Mucosa of descending colon (tissue), 3 donors: Measurements from ENCODE around the gene CCL11. TPM values are rescaled to one million over a fixed set of nuclear protein-coding genes. Genes with fewer than 3 reads are reported as not detected.

Source experiments
- ATAC-seq: fragments of 200-7000 bp; cut with Tn5 transposase; one replicate; pipeline ENCODE4 v1.9.1; 2020; ENCODE audit warnings: mild to moderate bottlenecking, moderate library complexity
- DNase-seq, 3 donors: peaks; one replicate each; pipeline ENCODE4 v3.0.0-alpha.2; 2020
- H3K36me3 ChIP-seq: fragments of 200-600 bp; one replicate; pipeline ENCODE4 v1.8.0; 2021; ENCODE audit warnings: low read depth, mild to moderate bottlenecking
- H3K4me1 ChIP-seq: fragments of 200-600 bp; one replicate; pipeline ENCODE4 v1.8.0; 2021; ENCODE audit warnings: low read depth, mild to moderate bottlenecking
- H3K4me3 ChIP-seq: fragments of 200-600 bp; one replicate; pipeline ENCODE4 v1.8.0; 2021; ENCODE audit warnings: mild to moderate bottlenecking
- H3K9me3 ChIP-seq: fragments of 200-600 bp; one replicate; pipeline ENCODE4 v1.8.0; 2021; ENCODE audit warnings: mild to moderate bottlenecking
- CTCF ChIP-seq: fragments of 200-600 bp; IDR thresholded peaks from one replicate; pipeline ENCODE4 v1.8.0; 2022; ENCODE audit warnings: antibody characterized with exemption, mild to moderate bottlenecking
- intact Hi-C, 2 donors: fragments of 100-400 bp; cut with DNase I in 1 of 2; cut with micrococcal nuclease in 1 of 2; formaldehyde crosslinking; loops; one replicate each; pipeline versions ENCODE4 v1.11.0 to v1.11.1; 2022; cut with DNase I, micrococcal nuclease
- total RNA-seq, 3 donors: library from RNA; stranded (reverse); fragmentation: NEBNext Ultra II Directional in 2 of 3; extraction: Animal tissue kit (Norgen Biotek cat#: 25700) in 2 of 3; gene quantifications; one replicate each; pipeline versions ENCODE4 v1.2.1 to v1.2.4, GENCODE V29; 2021 to 2023
- donor health status: DM: no; HTN: no; CAD: no; lungs with moderate emphysema.
- donor health status: DM: no; HTN: no; CAD: no.
- donor health status: DM: no; HTN: yes; CAD: no.

CCL11 gene
- total RNA-seq, 3 donors from 2014 or later = 0.72 to 22.3 (median 3.6) TPM

- no peaks in the 10 kb centered on the region for H3K36me3 ChIP-seq
- peaks cover 4% of the 10 kb centered on the region for H3K4me1 ChIP-seq
- no peaks in the 10 kb centered on the region for H3K9me3 ChIP-seq
- ATAC-seq (peak; percentile 25), DNase-seq (no peak)
- intact Hi-C loops = no loop called here
- no peak for TF ChIP-seq CTCF
- H3K4me3 ChIP-seq = no peak overlapping the region
Measured at GRCh38 chr17:34254146-34254545, 31.4 kb upstream of the CCL11 start.

- intact Hi-C loops = no loop called here
- ATAC-seq (peak; percentile 65), DNase-seq (peak in 2 of 3 donors; percentile 37 to 63)
- H3K36me3 ChIP-seq = no peaks in the 10 kb centered on the region
- H3K4me1 ChIP-seq = peaks cover 4% of the 10 kb centered on the region
- no peak for TF ChIP-seq CTCF
- H3K4me3 ChIP-seq = no peak within 1 kb of the TSS
- H3K9me3 ChIP-seq = no peaks in the 10 kb centered on the region
Measured at GRCh38 chr17:34254651-34255380, 30.7 kb upstream of the CCL11 start, which contains the start of gene CCL2. Gene CCL2 (plus strand): TSS chr17:34255285. CDS start chr17:34255350, 65 bp downstream.

GRCh38 chr17:34255381-34255732, 30.2 kb upstream of the CCL11 start:
- peaks cover 4% of the 10 kb centered on the region for H3K4me1 ChIP-seq
- peak; percentile 6 for ATAC-seq
- H3K36me3 ChIP-seq = no peaks in the 10 kb centered on the region
- TF ChIP-seq CTCF = no peak
- no peaks in the 10 kb centered on the region for H3K9me3 ChIP-seq
- DNase-seq = no peak
- intact Hi-C loops = no loop called here
- no peak overlapping the region for H3K4me3 ChIP-seq

GRCh38 chr17:34255841-34256240, 29.7 kb upstream of the CCL11 start:
- no peak for ATAC-seq
- TF ChIP-seq CTCF = no peak
- Histone ChIP-seq H3K4me1 (peaks cover 4% of the 10 kb centered on the region), H3K36me3 (no peaks in the 10 kb centered on the region), H3K4me3 (no peak overlapping the region), H3K9me3 (no peaks in the 10 kb centered on the region)
- intact Hi-C loops = no loop called here
- no peak for DNase-seq

GRCh38 chr17:34257299-34257985, 28.1 kb upstream of the CCL11 start:
- TF ChIP-seq CTCF = no peak
- H3K4me3 ChIP-seq = no peak overlapping the region
- intact Hi-C loops = no loop called here
- H3K9me3 ChIP-seq = no peaks in the 10 kb centered on the region
- no peaks in the 10 kb centered on the region for H3K36me3 ChIP-seq
- peaks cover 4% of the 10 kb centered on the region for H3K4me1 ChIP-seq
- ATAC-seq (no peak), DNase-seq (no peak)
